Measurements from ENCODE around the gene CBFA2T3. TPM values are rescaled to one million over a fixed set of nuclear protein-coding genes. Genes with fewer than 3 reads are reported as not detected.
"Not testable (repeated sequence)": the region's sequence is repeated elsewhere in the genome, so short reads cannot be mapped to it uniquely, and the experiment has no call there.

The CBFA2T3 gene
- polyA plus RNA-seq, 1 experiment, result not detected

DNA sequence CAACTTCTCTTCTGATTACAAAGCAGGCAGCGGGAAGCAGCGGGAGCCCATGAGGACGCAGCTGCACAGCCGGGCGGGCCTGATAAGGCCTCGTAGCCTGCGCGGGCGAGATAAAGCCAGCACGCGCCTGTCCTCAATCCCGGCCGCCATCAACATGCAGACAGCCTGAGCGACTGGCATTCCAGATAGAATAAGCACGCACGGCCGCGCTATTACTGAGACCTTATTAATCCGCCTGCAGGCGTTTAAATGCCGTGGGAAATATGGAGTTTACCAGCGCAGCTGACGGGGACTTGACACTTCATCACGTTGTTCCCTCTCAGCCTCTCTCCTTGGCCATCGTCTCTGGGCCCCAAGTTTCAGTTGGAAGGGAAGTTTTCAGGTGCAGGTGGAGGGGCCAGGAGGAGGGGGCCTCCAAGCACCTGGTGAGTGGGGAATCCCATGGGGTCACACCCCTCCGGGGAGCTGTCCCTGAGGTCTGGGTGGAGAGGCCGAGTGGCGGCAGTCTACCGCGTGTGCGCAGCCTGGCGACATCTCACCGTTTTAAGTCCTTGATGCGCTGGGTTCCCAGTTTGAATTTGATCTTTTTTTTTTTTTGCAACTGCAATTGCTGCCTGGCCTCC, 27.3 kb upstream of the CBFA2T3 start:
- TF ChIP-seq, protein P1, sequence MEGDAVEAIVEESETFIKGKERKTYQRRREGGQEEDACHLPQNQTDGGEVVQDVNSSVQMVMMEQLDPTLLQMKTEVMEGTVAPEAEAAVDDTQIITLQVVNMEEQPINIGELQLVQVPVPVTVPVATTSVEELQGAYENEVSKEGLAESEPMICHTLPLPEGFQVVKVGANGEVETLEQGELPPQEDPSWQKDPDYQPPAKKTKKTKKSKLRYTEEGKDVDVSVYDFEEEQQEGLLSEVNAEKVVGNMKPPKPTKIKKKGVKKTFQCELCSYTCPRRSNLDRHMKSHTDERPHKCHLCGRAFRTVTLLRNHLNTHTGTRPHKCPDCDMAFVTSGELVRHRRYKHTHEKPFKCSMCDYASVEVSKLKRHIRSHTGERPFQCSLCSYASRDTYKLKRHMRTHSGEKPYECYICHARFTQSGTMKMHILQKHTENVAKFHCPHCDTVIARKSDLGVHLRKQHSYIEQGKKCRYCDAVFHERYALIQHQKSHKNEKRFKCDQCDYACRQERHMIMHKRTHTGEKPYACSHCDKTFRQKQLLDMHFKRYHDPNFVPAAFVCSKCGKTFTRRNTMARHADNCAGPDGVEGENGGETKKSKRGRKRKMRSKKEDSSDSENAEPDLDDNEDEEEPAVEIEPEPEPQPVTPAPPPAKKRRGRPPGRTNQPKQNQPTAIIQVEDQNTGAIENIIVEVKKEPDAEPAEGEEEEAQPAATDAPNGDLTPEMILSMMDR (IDR thresholded peaks at IDR 0.05; ENCODE audit: insufficient read depth, low read depth, low read length), result no peak
- H3K27me3 ChIP-seq (ENCODE audit: control insufficient read depth, insufficient read depth, low read length), result peaks cover 1% of the 10 kb centered on the region; the same call in 1 of the 2 replicates
- H3K36me3 ChIP-seq (ENCODE audit: control insufficient read depth, insufficient read depth, low read length), result no peaks in the 10 kb centered on the region
- H3K4me3 ChIP-seq (ENCODE audit: low read depth, low read length), result no peak overlapping the region
- no peak for DNase-seq (ENCODE audit: low read depth)
- POLR2A ChIA-PET, result no interaction called here
- CTCF ChIA-PET, result no interaction called here

DNA sequence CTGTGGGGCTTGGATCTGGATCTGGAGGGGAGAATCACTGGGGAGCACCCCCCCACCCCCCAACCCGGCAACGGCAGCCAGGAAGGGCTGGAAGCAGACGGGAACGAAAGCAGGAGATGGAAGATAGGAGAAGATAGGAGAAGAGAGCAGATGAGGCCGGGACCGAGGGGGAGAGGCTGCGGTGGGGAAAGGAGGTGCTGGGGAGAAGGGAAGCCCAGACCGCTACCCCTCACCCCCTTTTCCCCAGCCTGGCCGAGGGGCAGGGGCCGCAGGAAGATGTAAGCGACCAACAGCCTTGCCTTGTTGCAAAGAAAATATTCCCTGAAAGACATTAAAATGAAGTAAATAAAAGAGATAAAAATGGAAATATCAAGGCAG, 26.8 kb upstream of the CBFA2T3 start:
- Histone ChIP-seq H3K36me3 (ENCODE audit: control insufficient read depth, insufficient read depth, low read length) (no peaks in the 10 kb centered on the region), H3K4me3 (ENCODE audit: low read depth, low read length) (no peak overlapping the region), H3K27me3 (ENCODE audit: control insufficient read depth, insufficient read depth, low read length) (peaks cover 1% of the 10 kb centered on the region; the same call in 1 of the 2 replicates)
- POLR2A ChIA-PET, result no interaction called here
- CTCF ChIA-PET, result no interaction called here
- no peak for DNase-seq (ENCODE audit: low read depth)
- TF ChIP-seq, protein P1 (IDR thresholded peaks at IDR 0.05; ENCODE audit: insufficient read depth, low read depth, low read length), result no peak

DNA sequence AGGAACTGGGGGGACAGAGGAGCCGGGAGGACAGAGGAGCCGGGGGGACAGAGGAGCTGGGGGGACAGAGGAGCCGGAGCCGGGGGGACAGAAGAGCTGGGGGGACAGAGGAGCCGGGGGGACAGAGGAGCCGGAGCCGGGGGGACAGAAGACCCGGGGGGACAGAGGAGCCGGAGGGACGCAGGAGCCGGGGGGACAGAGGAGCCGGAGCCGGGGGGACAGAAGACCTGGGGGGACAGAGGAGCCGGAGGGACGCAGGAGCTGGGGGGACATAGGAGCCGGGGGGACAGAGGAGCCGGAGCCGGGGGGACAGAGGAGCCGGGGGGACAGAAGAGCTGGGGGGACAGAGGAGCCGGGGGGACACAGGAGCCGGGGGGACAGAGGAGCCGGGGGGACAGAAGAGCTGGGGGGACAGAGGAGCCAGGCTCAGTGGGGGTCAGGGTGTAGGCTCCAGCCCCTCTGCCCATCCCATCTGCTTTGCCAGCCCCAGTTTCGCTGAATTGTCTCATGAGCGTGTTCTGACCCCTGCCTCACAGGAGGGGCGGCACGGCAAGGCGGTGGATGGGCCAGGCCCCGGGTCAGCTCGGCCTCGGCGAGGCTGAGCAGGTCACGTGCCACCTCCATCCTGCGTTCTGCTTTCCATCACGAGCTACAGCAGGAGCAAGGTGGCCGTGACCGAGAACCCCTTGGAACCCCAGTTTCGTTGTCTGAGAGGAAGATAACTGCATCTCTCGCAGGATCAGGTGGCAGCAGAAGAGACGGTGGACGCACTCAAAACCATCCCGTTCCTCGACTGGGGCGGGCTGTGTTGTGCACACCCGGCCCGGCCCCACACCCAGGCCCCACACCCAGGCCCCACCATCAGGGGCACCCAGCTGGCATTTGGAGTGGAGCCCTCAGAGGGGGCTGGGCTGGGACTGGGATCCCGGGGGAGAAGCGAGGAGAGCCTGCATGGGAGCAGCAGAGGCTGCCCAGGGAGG, 26.1 kb upstream of the CBFA2T3 start:
- H3K4me3 ChIP-seq (ENCODE audit: low read depth, low read length), result no peak overlapping the region
- H3K36me3 ChIP-seq (ENCODE audit: control insufficient read depth, insufficient read depth, low read length), result no peaks in the 10 kb centered on the region
- no peak for DNase-seq (ENCODE audit: low read depth)
- H3K27me3 ChIP-seq (ENCODE audit: control insufficient read depth, insufficient read depth, low read length), result peaks cover 1% of the 10 kb centered on the region; the same call in 1 of the 2 replicates
- ChIA-PET POLR2A (no interaction called here), CTCF (interaction anchor here (0.6 kb wide), 2 partner anchors 11 to 544 kb away, joined by 3 read pairs; no protein-coding TSS in a partner anchor)
- TF ChIP-seq, protein P1 (IDR thresholded peaks at IDR 0.05; ENCODE audit: insufficient read depth, low read depth, low read length), result no peak

DNA sequence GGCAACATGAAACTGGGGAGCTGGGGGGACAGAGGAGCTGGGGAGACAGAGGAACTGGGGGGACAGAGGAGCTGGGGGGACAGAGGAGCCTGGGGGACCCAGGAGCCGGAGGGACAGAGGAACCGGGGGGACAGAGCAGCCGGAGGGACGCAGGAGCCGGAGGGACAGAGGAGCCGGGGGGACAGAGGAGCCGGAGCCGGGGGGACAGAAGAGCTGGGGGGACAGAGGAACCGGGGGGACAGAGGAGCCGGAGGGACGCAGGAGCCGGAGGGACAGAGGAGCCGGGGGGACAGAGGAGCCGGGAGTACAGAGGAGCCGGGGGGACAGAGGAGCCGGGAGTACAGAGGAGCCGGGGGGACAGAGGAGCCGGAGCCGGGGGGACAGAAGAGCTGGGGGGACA, 25.1 kb upstream of the CBFA2T3 start:
- DNase-seq (ENCODE audit: low read depth); POLR2A ChIA-PET; H3K36me3 ChIP-seq (ENCODE audit: control insufficient read depth, insufficient read depth, low read length); H3K27me3 ChIP-seq (ENCODE audit: control insufficient read depth, insufficient read depth, low read length); H3K4me3 ChIP-seq (ENCODE audit: low read depth, low read length): not testable (repeated sequence)
- CTCF ChIA-PET, result interaction anchor here (0.6 kb wide), 2 partner anchors 122 to 545 kb away, joined by 3 read pairs; no protein-coding TSS in a partner anchor

DNA sequence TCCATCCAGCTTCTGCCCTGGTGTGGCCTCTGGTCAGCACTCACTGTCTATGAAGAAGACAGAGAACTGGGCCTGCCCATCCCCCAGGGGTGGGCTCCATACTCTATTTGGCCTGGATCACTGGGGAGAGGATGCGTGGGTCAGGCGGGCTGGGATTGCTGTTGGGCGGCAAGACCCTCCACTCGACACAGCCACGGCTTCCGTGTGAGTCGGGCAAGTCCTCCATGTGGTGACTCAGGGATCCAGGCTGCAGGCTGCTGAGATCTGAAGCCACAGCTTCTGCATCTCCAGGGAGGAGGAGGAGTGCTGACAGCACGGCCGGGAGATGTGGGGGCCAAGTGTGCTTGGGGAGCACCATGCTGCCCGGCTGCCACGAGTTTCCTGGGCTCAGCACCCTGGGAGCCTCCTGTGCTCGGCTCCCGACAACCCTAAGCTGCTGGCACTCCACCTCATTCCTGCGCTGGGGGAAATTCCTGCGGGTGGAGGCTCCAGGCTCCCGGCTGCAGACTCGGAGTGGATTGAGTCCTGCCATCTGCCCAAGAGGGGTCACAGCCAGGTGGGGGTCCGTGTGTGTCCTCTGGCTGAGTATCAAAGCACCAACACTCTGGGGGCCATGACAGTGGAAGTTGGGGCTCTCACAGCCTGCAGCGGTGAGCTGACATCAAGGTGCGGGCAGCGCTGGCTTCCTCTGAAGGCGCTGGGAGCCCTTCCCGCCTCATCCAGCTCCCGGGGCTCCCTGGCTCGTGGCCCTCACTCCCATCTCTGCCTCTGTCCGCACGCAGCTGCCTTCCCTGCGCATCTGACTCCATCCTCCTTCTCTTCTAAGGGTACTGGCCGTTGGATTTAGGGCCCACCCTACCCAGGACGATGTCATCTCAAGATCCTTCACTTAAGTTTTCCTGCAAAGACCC, 24.4 kb upstream of the CBFA2T3 start:
- POLR2A ChIA-PET, result no interaction called here
- DNase-seq (ENCODE audit: low read depth), result no peak
- Histone ChIP-seq H3K4me3 (ENCODE audit: low read depth, low read length) (no peak overlapping the region), H3K27me3 (ENCODE audit: control insufficient read depth, insufficient read depth, low read length) (peaks cover 1% of the 10 kb centered on the region; the same call in 1 of the 2 replicates), H3K36me3 (ENCODE audit: control insufficient read depth, insufficient read depth, low read length) (no peaks in the 10 kb centered on the region)
- TF ChIP-seq, protein P1 (IDR thresholded peaks at IDR 0.05; ENCODE audit: insufficient read depth, low read depth, low read length), result no peak
- CTCF ChIA-PET, result interaction anchor here (0.6 kb wide), 1 partner anchor 121 kb away, joined by 3 read pairs; no protein-coding TSS in a partner anchor

All from BJ (cell line).